Endometrium (tissue), 2 donors: ENCODE results near the gene CLPTM1.
"Not testable (repeated sequence)": the region's sequence is repeated elsewhere in the genome, so short reads cannot be mapped to it uniquely, and the experiment has no call there.

Source experiments
- FAIRE-seq: peaks from 2 replicates; lab custom pipeline; 2012; peaks lifted over from hg19 to GRCh38; lab: Jason Lieb, UNC
- donor health status: control.
- donor health status: control.

The CLPTM1 gene

GRCh38 chr19:44984005-44984404 lies 28.8 kb downstream of the CLPTM1 start:
- FAIRE-seq, result no peak

- FAIRE-seq, result no peak
Measured at GRCh38 chr19:44985445-44985844, 30.3 kb downstream of the CLPTM1 start.

GRCh38 chr19:44986389-44986788 lies 31.2 kb downstream of the CLPTM1 start:
- FAIRE-seq, result no peak

- no peak for FAIRE-seq
Measured at GRCh38 chr19:44987148-44987675, 32.0 kb downstream of the CLPTM1 start.

- FAIRE-seq, result no peak
Measured at GRCh38 chr19:44988273-44988672, 33.1 kb downstream of the CLPTM1 start.

- FAIRE-seq, result no peak
Measured at GRCh38 chr19:44988896-44989556, 33.8 kb downstream of the CLPTM1 start.

GRCh38 chr19:44990459-44990858 lies 35.3 kb downstream of the CLPTM1 start:
- no peak for FAIRE-seq

GRCh38 chr19:44990966-44991365 lies 35.8 kb downstream of the CLPTM1 start:
- no peak for FAIRE-seq

GRCh38 chr19:44992336-44993163 lies 37.4 kb downstream of the CLPTM1 start:
- no peak for FAIRE-seq

- FAIRE-seq, result no peak
Measured at GRCh38 chr19:44993526-44993925, 38.3 kb downstream of the CLPTM1 start.

- no peak for FAIRE-seq
Measured at GRCh38 chr19:44993926-44994537, 38.9 kb downstream of the CLPTM1 start.

GRCh38 chr19:44998025-44998424 lies 42.8 kb downstream of the CLPTM1 start:
- FAIRE-seq, result no peak

- not testable (repeated sequence) for FAIRE-seq
Measured at GRCh38 chr19:44999131-44999925, 44.1 kb downstream of the CLPTM1 start.

GRCh38 chr19:45000665-45001064 lies 45.5 kb downstream of the CLPTM1 start:
- not testable (repeated sequence) for FAIRE-seq

- no peak for FAIRE-seq
Measured at GRCh38 chr19:45001087-45001739, 46.0 kb downstream of the CLPTM1 start, which contains the start of gene RELB. Gene RELB (plus strand): TSS chr19:45001464. CDS start chr19:45001580, 116 bp downstream.

GRCh38 chr19:45003485-45003884 lies 48.3 kb downstream of the CLPTM1 start:
- no peak for FAIRE-seq

GRCh38 chr19:45005787-45006186 lies 50.6 kb downstream of the CLPTM1 start:
- FAIRE-seq, result no peak

- no peak for FAIRE-seq
Measured at GRCh38 chr19:45008552-45008951, 53.4 kb downstream of the CLPTM1 start.

GRCh38 chr19:45009625-45010255 lies 54.6 kb downstream of the CLPTM1 start:
- FAIRE-seq, result no peak

GRCh38 chr19:45010306-45010705 lies 55.1 kb downstream of the CLPTM1 start:
- no peak for FAIRE-seq

- FAIRE-seq, result no peak
Measured at GRCh38 chr19:45011959-45012358, 56.8 kb downstream of the CLPTM1 start.
